ENCODE measurements around the gene MAPKAPK2.

MAPKAPK2 gene

DNA sequence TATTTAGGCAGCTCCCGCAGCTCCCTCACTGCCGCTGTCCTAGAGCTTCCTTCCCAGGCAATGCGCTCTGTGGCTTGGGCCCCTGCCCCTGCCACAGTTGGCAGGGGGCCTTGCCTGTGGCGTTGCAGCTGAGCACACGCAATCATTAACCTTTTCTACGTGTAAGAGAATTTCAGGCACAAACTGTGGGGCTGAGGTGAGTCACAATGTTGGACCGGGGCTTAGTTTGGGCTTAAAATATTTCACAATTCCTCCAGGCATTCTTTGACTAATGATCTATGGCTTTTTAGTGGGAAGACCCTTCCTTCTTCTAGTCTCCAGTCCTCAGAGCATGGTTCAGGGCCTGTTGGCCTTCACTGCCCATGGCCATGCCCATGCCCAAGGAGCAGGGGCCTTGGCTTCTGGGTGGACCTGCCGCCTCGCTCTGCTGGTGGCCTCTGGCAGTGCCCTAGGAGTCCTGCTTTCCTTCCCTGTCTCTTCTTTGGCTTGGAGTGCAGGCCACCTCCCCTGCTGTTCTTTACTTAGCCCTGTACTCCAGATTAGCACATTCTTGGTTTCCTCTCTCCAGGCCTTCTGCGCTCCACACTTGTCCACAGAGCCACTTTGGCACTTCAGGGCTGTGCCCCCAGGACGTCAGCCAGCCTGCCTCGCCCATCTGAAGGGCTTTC, 39.2 kb downstream of the MAPKAPK2 start:
- DNase-seq, result peak; percentile 69

- peak; percentile 39 for DNase-seq
Observed at GRCh38 chr1:206725109-206725963, 40.6 kb downstream of the MAPKAPK2 start.

GRCh38 chr1:206727981-206728696, 43.4 kb downstream of the MAPKAPK2 start:
- DNase-seq, result no peak

DNA sequence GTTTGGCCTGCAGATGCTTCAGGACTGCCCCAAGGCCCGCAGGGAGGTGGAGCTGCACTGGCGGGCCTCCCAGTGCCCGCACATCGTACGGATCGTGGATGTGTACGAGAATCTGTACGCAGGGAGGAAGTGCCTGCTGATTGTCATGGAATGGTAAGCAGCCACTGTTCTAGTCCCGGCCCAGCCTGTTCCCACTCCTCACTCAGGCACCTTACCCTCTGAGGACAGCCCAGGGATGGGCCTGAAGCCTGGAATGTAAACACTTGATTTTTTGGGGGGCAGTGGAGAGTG, 43.9 kb downstream of the MAPKAPK2 start:
- no peak for DNase-seq

DNA sequence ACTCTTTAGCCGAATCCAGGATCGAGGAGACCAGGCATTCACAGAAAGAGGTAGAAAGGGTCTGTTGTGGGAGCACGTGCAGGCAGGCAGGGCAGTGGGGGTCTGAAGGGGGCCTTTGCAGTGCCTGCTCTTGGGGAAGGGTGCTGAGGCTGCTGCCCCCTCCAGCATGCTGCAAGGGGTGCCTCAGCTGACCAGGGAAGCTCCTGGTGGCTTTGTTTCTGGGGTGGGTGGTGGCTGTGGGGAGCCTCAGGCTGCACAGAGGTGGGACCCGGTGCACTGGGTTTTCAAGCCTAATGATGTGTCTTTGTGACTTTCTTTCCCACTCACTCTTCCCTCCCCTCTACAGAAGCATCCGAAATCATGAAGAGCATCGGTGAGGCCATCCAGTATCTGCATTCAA, 44.3 kb downstream of the MAPKAPK2 start:
- DNase-seq, result no peak

GRCh38 chr1:206729507-206729906, 44.8 kb downstream of the MAPKAPK2 start:
- no peak for DNase-seq

DNA sequence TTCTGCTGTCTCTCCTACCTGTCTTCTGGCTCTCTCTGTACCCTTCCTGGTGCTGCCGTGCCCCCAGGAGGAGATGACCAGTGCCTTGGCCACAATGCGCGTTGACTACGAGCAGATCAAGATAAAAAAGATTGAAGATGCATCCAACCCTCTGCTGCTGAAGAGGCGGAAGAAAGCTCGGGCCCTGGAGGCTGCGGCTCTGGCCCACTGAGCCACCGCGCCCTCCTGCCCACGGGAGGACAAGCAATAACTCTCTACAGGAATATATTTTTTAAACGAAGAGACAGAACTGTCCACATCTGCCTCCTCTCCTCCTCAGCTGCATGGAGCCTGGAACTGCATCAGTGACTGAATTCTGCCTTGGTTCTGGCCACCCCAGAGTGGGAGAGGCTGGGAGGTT, 47.8 kb downstream of the MAPKAPK2 start:
- DNase-seq, result no peak

- DNase-seq, result no peak
Observed at GRCh38 chr1:206732992-206733391, 48.3 kb downstream of the MAPKAPK2 start.

DNA sequence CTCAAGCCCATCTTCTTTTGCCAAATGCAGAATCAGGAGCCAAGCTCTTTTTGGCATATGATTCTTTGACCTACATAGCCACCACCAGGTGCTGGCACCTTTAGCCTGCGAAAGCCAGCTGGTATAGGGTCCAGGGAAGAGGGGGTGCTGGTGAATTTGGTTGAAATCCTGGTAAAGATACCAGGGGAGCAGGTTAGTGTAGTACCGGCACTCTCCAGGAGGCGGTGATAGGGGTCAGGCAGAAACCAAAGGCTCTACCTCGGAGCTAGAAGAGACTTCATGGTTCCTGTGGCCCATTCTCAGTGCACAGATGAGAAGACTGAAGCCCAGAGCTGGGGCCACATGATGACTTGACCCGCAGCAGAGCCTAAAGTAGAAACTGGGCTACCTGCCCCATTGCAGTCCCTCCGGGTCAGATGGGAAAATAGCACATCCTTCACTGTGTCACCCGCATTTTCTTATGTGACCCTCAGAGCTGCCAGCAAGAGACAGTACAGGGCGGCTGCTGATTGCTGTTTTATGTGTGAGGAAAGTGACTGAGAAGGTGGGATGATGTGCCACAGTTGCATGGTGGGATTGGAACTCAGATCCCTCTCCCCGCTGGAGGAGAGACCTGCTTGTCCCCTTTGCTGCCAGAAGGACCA, 49.9 kb downstream of the MAPKAPK2 start:
- DNase-seq, result peak; percentile 19

DNA sequence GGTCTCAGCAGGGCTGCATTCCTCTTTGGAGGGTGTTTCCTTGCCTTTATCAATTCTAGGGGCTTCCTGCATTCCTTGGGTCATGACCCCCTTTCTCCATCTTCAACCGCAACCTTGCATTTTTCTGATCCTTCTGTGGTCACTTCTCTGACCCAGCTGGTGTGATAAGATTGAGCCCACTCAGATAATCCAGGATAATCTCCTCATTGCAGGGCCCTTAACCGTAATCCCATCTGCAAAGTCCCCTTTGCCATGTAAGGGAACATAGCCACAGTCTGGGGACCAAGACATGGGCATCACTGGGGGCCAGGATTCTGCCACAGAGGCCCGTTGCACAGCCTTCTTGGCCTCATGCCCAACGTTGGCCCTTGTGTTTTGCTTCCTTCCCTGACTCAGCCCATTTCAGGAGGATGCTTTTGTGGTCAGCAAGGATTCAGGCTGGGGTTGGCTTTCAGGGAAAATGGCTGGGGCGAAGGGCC, 50.9 kb downstream of the MAPKAPK2 start:
- DNase-seq, result peak; percentile 11

DNA sequence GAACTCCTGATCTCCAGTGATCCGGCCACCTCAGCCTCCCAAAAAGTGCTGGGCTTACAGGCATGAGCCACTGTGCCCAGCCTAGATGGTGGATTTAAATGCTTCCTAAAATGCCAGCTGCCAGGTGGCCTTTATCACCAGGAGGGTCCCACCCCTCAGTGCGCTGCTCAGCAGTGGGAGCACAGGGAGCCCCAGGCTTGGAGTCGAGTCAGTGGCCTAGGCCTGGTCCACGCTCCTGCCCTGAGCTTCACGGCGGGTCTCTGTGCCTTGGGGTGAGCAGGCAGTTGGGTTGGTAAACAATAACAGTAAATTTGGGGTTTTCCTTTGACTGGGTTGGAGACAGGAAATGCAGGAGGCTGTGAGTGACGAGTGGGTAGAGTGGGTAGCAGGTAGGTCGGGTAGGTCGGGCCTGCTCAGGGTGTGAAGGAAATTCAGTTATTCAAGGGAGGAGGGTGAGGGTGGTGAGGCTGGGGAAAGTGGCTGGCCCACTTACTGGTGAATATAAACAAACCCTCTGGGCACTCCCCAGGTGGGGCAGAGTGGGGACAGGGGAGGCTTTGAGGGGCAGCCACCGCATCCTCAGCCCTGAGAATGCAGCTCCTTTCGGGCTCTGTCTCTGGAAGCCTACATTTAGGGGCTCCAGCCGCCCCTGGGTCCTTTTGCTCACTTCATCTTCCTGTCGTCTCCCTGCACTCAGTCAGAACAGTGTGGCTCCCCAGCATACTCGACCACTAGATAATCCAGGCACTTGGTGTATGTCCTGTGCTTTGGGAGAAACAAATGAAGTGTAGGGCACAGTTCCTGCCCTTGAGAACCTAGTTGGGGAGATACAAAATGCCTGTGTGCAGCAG, 52.4 kb downstream of the MAPKAPK2 start:
- DNase-seq, result no peak

- DNase-seq, result no peak
Observed at GRCh38 chr1:206737729-206738201, 53.1 kb downstream of the MAPKAPK2 start.

DNA sequence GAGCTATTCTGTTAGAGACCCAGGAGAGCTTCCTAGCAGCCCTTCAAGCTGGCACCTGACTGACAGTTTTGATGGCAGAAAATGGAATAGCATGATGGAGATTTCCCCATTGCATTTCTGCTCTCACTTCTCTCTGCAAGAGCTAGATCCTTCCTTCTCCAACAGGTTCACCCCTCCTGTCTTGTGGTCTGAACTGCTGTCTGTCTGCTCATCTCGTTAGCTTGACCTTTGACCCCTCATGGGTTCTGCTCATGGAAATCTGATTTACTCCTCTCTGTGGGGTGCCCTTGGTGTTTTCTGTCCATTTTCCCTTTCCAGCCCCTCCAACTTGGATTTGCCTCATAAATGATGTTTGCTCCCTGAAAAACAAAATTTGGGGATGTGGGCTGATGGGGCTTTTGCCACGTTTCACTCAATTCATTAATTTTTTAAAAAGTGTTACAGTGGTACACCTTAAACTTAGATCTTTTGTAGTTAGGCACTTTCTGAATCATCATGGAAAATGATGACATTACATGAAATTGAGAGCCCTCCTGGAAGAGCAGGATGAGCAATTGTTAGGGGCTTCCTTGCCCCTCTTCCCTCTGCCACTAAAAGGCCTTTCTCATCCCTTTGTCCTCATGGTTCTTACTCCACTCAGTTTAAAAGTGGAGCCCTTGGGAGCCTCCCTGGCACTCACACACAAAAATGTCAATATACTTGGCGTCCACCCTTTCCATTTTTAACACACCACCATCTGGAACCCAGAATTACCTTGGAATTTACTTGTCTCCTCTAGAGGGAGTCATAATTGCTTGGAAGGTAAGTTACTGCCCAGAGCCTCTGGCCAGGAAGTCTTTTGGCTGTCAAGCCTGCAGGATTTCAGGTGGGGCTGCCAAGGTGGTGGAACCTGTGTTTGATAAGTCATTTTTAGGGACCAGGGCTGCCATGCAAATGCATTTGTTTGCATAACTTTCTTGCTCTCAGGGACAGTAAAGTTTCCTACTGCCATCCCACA, 54.0 kb downstream of the MAPKAPK2 start:
- DNase-seq, result peak; percentile 31

- no peak for DNase-seq
Observed at GRCh38 chr1:206739411-206740076, 54.8 kb downstream of the MAPKAPK2 start.

DNA sequence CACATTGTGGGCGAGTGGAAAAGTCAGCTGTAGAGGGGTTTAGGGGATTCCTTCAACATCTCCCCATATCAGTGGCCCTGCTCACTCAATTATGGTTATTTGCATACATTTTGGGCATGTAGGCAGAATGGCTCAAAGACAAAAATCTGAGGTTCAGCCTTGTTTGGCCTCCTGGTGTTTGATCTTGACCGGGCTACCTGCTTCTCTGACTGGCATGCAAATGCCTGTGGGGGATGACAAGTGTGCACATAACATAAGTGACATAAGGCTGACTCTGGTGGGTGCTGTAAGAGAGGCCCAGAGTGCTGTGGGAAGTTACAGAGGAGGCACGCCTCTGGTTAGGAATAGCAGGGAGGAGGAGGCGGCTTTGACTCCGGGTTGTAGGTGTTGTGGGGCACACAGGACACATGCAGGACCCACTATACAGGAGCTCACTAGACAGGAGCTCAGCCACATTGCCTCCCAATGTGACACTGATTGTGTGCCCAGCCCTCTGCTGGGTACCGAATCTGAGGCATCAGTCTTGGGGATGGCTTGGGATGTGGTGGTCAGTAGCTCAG, 56.5 kb downstream of the MAPKAPK2 start:
- no peak for DNase-seq

DNA sequence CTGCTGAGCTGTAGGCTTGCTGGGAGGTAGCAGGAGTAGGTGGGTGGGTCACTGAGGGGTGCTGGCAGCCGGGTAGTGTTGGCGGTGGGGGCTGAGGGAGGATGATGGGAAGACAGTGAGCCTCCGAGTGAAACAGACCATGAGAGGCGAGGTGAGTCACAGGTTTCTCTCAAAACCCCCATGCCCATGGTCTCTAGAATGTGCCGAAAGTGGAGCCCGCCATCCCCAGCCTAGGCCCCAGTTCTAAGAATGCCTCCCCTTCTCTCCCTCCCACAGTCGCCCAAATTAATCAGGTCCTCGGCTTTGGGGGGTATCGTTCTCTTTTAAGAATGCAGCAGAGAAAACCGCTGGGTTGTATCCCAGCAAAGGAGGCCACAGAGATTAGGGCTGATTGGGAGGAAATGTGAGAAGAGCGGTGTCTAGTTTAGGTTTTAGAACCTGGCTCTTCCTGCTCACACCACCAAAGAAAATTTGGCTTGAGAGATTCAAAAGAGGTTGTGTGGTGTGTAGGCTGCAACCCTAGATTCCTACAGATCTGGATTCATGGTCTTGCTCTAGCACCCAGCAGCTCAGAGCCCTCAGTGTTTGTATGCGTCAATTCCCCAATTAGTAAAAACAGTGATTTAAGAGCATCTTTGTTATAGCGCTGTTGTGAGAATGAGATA, 58.1 kb downstream of the MAPKAPK2 start:
- DNase-seq, result no peak

DNA sequence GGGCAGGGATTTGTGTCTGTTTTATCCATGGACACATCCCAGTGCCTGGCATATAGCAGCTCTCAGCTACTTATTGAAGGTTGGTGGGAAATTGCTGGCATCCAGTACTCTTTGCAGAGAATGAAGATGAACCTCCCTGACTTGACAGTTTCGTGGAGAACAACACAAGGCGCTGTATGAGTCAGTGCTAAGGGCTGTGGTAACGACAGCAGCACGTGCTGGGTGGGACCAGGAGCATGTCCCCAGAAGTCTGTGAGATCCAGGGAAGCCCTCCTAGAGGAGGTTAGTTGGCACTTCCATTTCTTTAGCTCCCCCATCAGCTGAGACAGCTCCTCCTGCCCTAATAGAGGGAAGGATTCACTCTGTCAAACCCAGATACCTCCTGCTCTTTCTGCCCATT, 60.0 kb downstream of the MAPKAPK2 start:
- DNase-seq, result no peak

DNA sequence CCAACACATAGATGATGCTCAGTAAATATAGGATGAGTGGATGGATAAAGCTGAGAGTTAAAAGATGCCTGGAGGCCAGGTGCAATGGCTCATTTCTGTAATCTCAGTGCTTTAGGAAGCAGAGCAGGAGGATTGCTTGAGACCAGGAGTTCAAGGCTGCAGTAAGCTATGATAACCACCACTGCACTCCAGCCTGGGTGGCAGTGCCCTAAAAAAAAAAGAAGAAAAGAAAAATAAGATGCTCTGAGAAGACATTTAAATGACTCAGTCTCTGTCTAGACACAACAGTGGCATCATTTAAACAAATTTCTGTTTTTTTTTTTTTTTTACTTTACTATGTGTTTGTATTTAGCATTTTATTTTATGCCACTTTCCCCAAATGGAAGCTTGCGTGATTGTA, 60.6 kb downstream of the MAPKAPK2 start:
- no peak for DNase-seq
